Measurements from ENCODE around the gene NDST1. TPM values are rescaled to one million over a fixed set of nuclear protein-coding genes. Genes with fewer than 3 reads are reported as not detected.

The NDST1 gene
- total RNA-seq, 1 experiment from 2014 or later: 33.1 TPM

DNA sequence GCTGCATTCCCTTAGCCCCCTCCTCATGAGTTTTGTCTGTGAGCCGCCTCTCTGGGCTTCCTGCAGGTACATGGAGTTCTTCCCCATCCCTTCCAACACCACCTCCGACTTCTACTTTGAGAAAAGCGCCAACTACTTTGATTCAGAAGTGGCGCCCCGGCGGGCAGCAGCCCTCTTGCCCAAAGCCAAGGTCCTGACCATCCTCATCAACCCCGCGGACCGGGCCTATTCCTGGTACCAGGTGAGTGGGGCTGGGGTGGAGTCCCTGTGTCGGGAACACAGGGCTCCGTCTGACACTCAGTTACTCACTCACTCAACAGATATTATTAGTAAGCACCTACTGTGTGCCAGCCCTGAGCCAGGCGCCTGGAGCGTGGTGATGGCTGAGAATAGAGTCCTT, 37.3 kb downstream of the NDST1 start:
- H3K36me3 ChIP-seq (ENCODE audit: control insufficient read depth in 1 of 2, insufficient read depth in 2 of 2, low read length in 2 of 2): peaks cover 11 to 13% of the 10 kb centered on the region in 2 experiments; a peak in 3 of 4 replicates
- ChIA-PET RAD21 (ENCODE audit: low non-redundant PET in 1 of 2, low total read pairs in 2 of 2, uncharacterized antibody in 2 of 2, unreplicated experiment in 2 of 2) (interaction anchor here (0.9 to 2.1 kb wide), 2 partner anchors 86 kb away, joined by 4 to 7 read pairs; no protein-coding TSS in a partner anchor), POLR2A (interaction anchor here (1.4 kb wide), 1 partner anchor 86 kb away, joined by 4 read pairs; no protein-coding TSS in a partner anchor), CTCF (interaction anchor here (0.6 to 1.7 kb wide), 13 partner anchors 12 to 301 kb away, joined by 3 to 11 read pairs (median 3); no protein-coding TSS in a partner anchor)
- H3K4me3 ChIP-seq (replicated peaks in 1 of 2; ENCODE audit: low read depth in 1 of 2, low read length in 2 of 2): no peak overlapping the region
- intact Hi-C loops (cut with micrococcal nuclease): no loop called here
- H3K4me1 ChIP-seq (ENCODE audit: control insufficient read depth in 1 of 2, insufficient read depth in 2 of 2, low read length in 2 of 2): peaks cover 0 to 4% of the 10 kb centered on the region in 2 experiments; a peak in 1 of 4 replicates
- ATAC-seq: no peak
- no TSS peak for BruUV-seq (replicated peaks)
- H3K9ac ChIP-seq (ENCODE audit: low read length): no peak overlapping the region
- DNase-seq (ENCODE audit: low read depth, low spot score): no peak
- no peaks in the 10 kb centered on the region for H3K79me2 ChIP-seq (ENCODE audit: insufficient read depth, low read length)
- H3K9me2 ChIP-seq (ENCODE audit: insufficient read depth): no peaks in the 10 kb centered on the region
- H3K27ac ChIP-seq (ENCODE audit: low read depth, low read length): no peak overlapping the region
- H4K20me1 ChIP-seq (ENCODE audit: insufficient read depth): no peaks in the 10 kb centered on the region
- TF ChIP-seq FOSL1 (IDR thresholded peaks at IDR 0.05; ENCODE audit: low read depth) (no peak), RAD21 (IDR thresholded peaks at IDR 0.05; ENCODE audit: low read depth) (no peak), EZH2 (IDR thresholded peaks at IDR 0.05) (no peak), ZNF274 (IDR thresholded peaks at IDR 0.05; ENCODE audit: low read depth, low read length) (no peak), POLR2AphosphoS5 (IDR thresholded peaks at IDR 0.05; ENCODE audit: low read depth, low read length) (no peak), ZFX (IDR thresholded peaks at IDR 0.05) (no peak), ELF1 (IDR thresholded peaks at IDR 0.05; ENCODE audit: borderline replicate concordance, low read depth) (no peak), EGR1 (IDR thresholded peaks at IDR 0.05; ENCODE audit: low read depth) (no peak)
- TF ChIP-seq, protein P1, sequence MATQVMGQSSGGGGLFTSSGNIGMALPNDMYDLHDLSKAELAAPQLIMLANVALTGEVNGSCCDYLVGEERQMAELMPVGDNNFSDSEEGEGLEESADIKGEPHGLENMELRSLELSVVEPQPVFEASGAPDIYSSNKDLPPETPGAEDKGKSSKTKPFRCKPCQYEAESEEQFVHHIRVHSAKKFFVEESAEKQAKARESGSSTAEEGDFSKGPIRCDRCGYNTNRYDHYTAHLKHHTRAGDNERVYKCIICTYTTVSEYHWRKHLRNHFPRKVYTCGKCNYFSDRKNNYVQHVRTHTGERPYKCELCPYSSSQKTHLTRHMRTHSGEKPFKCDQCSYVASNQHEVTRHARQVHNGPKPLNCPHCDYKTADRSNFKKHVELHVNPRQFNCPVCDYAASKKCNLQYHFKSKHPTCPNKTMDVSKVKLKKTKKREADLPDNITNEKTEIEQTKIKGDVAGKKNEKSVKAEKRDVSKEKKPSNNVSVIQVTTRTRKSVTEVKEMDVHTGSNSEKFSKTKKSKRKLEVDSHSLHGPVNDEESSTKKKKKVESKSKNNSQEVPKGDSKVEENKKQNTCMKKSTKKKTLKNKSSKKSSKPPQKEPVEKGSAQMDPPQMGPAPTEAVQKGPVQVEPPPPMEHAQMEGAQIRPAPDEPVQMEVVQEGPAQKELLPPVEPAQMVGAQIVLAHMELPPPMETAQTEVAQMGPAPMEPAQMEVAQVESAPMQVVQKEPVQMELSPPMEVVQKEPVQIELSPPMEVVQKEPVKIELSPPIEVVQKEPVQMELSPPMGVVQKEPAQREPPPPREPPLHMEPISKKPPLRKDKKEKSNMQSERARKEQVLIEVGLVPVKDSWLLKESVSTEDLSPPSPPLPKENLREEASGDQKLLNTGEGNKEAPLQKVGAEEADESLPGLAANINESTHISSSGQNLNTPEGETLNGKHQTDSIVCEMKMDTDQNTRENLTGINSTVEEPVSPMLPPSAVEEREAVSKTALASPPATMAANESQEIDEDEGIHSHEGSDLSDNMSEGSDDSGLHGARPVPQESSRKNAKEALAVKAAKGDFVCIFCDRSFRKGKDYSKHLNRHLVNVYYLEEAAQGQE (IDR thresholded peaks at IDR 0.05; ENCODE audit: low read depth): no peak
- TF ChIP-seq, protein P2, sequence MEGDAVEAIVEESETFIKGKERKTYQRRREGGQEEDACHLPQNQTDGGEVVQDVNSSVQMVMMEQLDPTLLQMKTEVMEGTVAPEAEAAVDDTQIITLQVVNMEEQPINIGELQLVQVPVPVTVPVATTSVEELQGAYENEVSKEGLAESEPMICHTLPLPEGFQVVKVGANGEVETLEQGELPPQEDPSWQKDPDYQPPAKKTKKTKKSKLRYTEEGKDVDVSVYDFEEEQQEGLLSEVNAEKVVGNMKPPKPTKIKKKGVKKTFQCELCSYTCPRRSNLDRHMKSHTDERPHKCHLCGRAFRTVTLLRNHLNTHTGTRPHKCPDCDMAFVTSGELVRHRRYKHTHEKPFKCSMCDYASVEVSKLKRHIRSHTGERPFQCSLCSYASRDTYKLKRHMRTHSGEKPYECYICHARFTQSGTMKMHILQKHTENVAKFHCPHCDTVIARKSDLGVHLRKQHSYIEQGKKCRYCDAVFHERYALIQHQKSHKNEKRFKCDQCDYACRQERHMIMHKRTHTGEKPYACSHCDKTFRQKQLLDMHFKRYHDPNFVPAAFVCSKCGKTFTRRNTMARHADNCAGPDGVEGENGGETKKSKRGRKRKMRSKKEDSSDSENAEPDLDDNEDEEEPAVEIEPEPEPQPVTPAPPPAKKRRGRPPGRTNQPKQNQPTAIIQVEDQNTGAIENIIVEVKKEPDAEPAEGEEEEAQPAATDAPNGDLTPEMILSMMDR (IDR thresholded peaks at IDR 0.05 in 2 of 3, conservative IDR thresholded peaks at IDR 0.05 in 1 of 3; ENCODE audit: borderline replicate concordance in 1 of 3, insufficient read depth in 1 of 3, low read depth in 2 of 3, low read length in 2 of 3): no peak
- H2AFZ ChIP-seq (ENCODE audit: low read depth, low read length, poor library complexity, severe bottlenecking): no peak overlapping the region
- no peaks in the 10 kb centered on the region for H3K27me3 ChIP-seq (ENCODE audit: insufficient read depth, low read length)
- H3K9me3 ChIP-seq (ENCODE audit: control insufficient read depth in 1 of 2, insufficient read depth in 1 of 2, low read depth in 1 of 2, low read length in 2 of 2): no peaks in the 10 kb centered on the region
- H3K4me2 ChIP-seq (ENCODE audit: low read length): no peak overlapping the region
